ENCODE measurements around the gene ADAMTS13.

The ADAMTS13 gene

GRCh38 chr9:133472277-133472645, 50.1 kb downstream of the ADAMTS13 start:
- no peak for TF ChIP-seq CTCF (IDR thresholded peaks at IDR 0.05; ENCODE audit: low read depth, low read length)
- no peak overlapping the region for H3K4me3 ChIP-seq (ENCODE audit: low read depth, low read length)

GRCh38 chr9:133472753-133473378, 50.7 kb downstream of the ADAMTS13 start:
- no peak overlapping the region for H3K4me3 ChIP-seq (ENCODE audit: low read depth, low read length)
- TF ChIP-seq CTCF (IDR thresholded peaks at IDR 0.05; ENCODE audit: low read depth, low read length), result no peak

- H3K4me3 ChIP-seq (ENCODE audit: low read depth, low read length), result no peak overlapping the region
- TF ChIP-seq CTCF (IDR thresholded peaks at IDR 0.05; ENCODE audit: low read depth, low read length), result no peak
Observed at GRCh38 chr9:133473743-133474142, 51.6 kb downstream of the ADAMTS13 start.

- H3K4me3 ChIP-seq (ENCODE audit: low read depth, low read length), result no peak overlapping the region
- TF ChIP-seq CTCF (IDR thresholded peaks at IDR 0.05; ENCODE audit: low read depth, low read length), result no peak
Observed at GRCh38 chr9:133474215-133474614, 52.0 kb downstream of the ADAMTS13 start.

GRCh38 chr9:133474853-133475252, 52.7 kb downstream of the ADAMTS13 start:
- no peak for TF ChIP-seq CTCF (IDR thresholded peaks at IDR 0.05; ENCODE audit: low read depth, low read length)
- H3K4me3 ChIP-seq (ENCODE audit: low read depth, low read length), result no peak overlapping the region

- no peak overlapping the region for H3K4me3 ChIP-seq (ENCODE audit: low read depth, low read length)
- no peak for TF ChIP-seq CTCF (IDR thresholded peaks at IDR 0.05; ENCODE audit: low read depth, low read length)
Observed at GRCh38 chr9:133475292-133476012, 53.3 kb downstream of the ADAMTS13 start.

Measured in WI38 (cell line).